SK-N-SH (cell line): ENCODE measurements around the gene POLR2C. TPM values are rescaled to one million over a fixed set of nuclear protein-coding genes. Genes with fewer than 3 reads are reported as not detected.

Experiments used
- CTCF ChIA-PET: fragments of 300-600, 350-600 bp; formaldehyde crosslinking; extraction: SDS; loops from one replicate; lab custom pipeline; 2021; lab: Yijun Ruan, JAX
- POLR2A ChIA-PET: fragments of 350-600 bp; sonication (Branson Sonifier 250); formaldehyde crosslinking; extraction: SDS; loops from one replicate; lab custom pipeline; 2020; ENCODE audit warnings: antibody characterized with exemption, inconsistent platforms; lab: Yijun Ruan, JAX
- DNase-seq: peaks from one replicate; pipeline ENCODE4 v3.0.0; 2012
- H2AFZ ChIP-seq: fragments of 200-600 bp; sonication (generic); 2 replicates; pipeline ENCODE4 v1.8.1; 2016; ENCODE audit warnings: antibody characterized with exemption, mild to moderate bottlenecking, low read depth
- H3F3A ChIP-seq: fragments of 200-600 bp; sonication (generic); replicated peaks from 2 replicates; pipeline ENCODE3; 2016; ENCODE audit warnings: antibody characterized with exemption, mild to moderate bottlenecking; ENCODE audit not compliant: insufficient read depth
- H3K27ac ChIP-seq, 2 experiments: fragments of 200-500 bp in 1 of 2; fragments of 200-600 bp in 1 of 2; sonication (Bioruptor generic) in 1 of 2; sonication (generic), shearing (Covaris generic) in 1 of 2; 2 replicates each; pipeline versions ENCODE4 v1.5.1 to v1.6.1; 2014 to 2016; ENCODE audit warnings: low read depth in 2 of 2, inconsistent platforms in 1 of 2, low read length in 1 of 2, mild to moderate bottlenecking in 1 of 2, mixed read lengths in 1 of 2
- H3K27me3 ChIP-seq: fragments of 200-600 bp; sonication (generic), shearing (Covaris generic); 2 replicates; pipeline ENCODE4 v1.6.1; 2016; ENCODE audit warnings: mixed run types; ENCODE audit not compliant: insufficient read depth
- H3K36me3 ChIP-seq, 2 experiments: fragments of 200-500 bp in 1 of 2; fragments of 200-600 bp in 1 of 2; sonication (Bioruptor generic) in 1 of 2; sonication (generic) in 1 of 2; replicated peaks in 1 of 2; 2 replicates each; pipeline versions ENCODE3 to v1.5.1; 2014 to 2016; ENCODE audit warnings: low read length in 1 of 2, mild to moderate bottlenecking in 1 of 2; ENCODE audit not compliant: insufficient read depth in 2 of 2, control insufficient read depth in 1 of 2
- H3K4me1 ChIP-seq, 2 experiments: fragments of 200-500 bp in 1 of 2; fragments of 200-600 bp in 1 of 2; sonication (Bioruptor generic) in 1 of 2; sonication (generic), shearing (Covaris generic) in 1 of 2; 2 replicates each; pipeline versions ENCODE4 v1.5.1 to v1.6.1; 2014 to 2016; ENCODE audit warnings: low read depth in 1 of 2, low read length in 1 of 2, mixed run types in 1 of 2; ENCODE audit not compliant: insufficient read depth in 2 of 2, control insufficient read depth in 1 of 2
- H3K4me2 ChIP-seq: fragments of 200-600 bp; sonication (generic), shearing (Covaris generic); 2 replicates; pipeline ENCODE4 v1.6.1; 2017; ENCODE audit warnings: mixed run types
- H3K4me3 ChIP-seq, 2 experiments: fragments of 200-500 bp in 1 of 2; fragments of 200-600 bp in 1 of 2; sonication (Bioruptor generic) in 1 of 2; sonication (generic), shearing (Covaris generic) in 1 of 2; 2 replicates each; pipeline versions ENCODE4 v1.5.1 to v1.8.1; 2014 to 2016; ENCODE audit warnings: low read depth in 2 of 2, inconsistent platforms in 1 of 2, low read length in 1 of 2, mild to moderate bottlenecking in 1 of 2, mixed read lengths in 1 of 2, moderate library complexity in 1 of 2
- H3K79me2 ChIP-seq: fragments of 200-600 bp; sonication (generic); 2 replicates; pipeline ENCODE4 v1.8.1; 2017; ENCODE audit warnings: mild to moderate bottlenecking; ENCODE audit not compliant: insufficient read depth
- H3K9ac ChIP-seq: fragments of 200-600 bp; sonication (generic); 2 replicates; pipeline ENCODE4 v1.6.1; 2017; ENCODE audit warnings: mixed run types
- H3K9me2 ChIP-seq: fragments of 200-600 bp; sonication (generic); 2 replicates; pipeline ENCODE4 v1.6.1; 2017; ENCODE audit warnings: mixed run types
- H3K9me3 ChIP-seq: fragments of 200-600 bp; sonication (generic); 2 replicates; pipeline ENCODE4 v1.6.1; 2017; ENCODE audit warnings: mixed run types, mild to moderate bottlenecking, moderate library complexity
- H4K20me1 ChIP-seq: fragments of 200-600 bp; sonication (generic); 2 replicates; pipeline ENCODE4 v1.6.1; 2017; ENCODE audit warnings: mild to moderate bottlenecking, mixed run types; ENCODE audit not compliant: insufficient read depth
- CHD2 ChIP-seq: fragments of 150-350 bp; IDR thresholded peaks from 2 replicates; pipeline ENCODE4 v1.6.1; 2018; ENCODE audit warnings: low read length; ENCODE audit not compliant: partially characterized antibody
- ELF1 ChIP-seq: IDR thresholded peaks from 2 replicates; pipeline ENCODE4 v1.4.0; 2012
- FOSL2 ChIP-seq: IDR thresholded peaks from 2 replicates; pipeline ENCODE4 v1.4.0; 2012; ENCODE audit warnings: low read depth, mild to moderate bottlenecking, moderate library complexity, borderline replicate concordance
- FOXJ3 ChIP-seq: sonication (generic); formaldehyde crosslinking; IDR thresholded peaks from 2 replicates; pipeline ENCODE4 v1.5.1; 2020; ENCODE audit warnings: mild to moderate bottlenecking, missing genetic modification reagents
- GATA2 ChIP-seq: sonication (generic); formaldehyde crosslinking; IDR thresholded peaks from 2 replicates; pipeline ENCODE4 v1.5.0; 2020; ENCODE audit warnings: mild to moderate bottlenecking, missing genetic modification reagents
- MXI1 ChIP-seq: IDR thresholded peaks from 2 replicates; pipeline ENCODE4 v1.6.1; 2012; ENCODE audit warnings: mild to moderate bottlenecking, low read depth, low read length, improper control_type of control experiment
- NFIC ChIP-seq: IDR thresholded peaks from 2 replicates; pipeline ENCODE4 v1.4.0; 2012; ENCODE audit warnings: borderline replicate concordance
- POLR2AphosphoS5 ChIP-seq: IDR thresholded peaks from 2 replicates; pipeline ENCODE4 v1.6.1; 2012; ENCODE audit warnings: low read depth, low read length
- RCOR1 ChIP-seq: fragments of 150-350 bp; IDR thresholded peaks from 2 replicates; pipeline ENCODE4 v1.6.1; 2017; ENCODE audit warnings: antibody characterized with exemption, low read length
- SMC3 ChIP-seq: IDR thresholded peaks from 2 replicates; pipeline ENCODE4 v1.6.1; 2012; ENCODE audit warnings: low read depth, low read length, improper control_type of control experiment
- TAF1 ChIP-seq: IDR thresholded peaks from 2 replicates; pipeline ENCODE4 v1.6.1; 2012; ENCODE audit warnings: low read depth, mild to moderate bottlenecking, low read length, moderate library complexity, borderline replicate concordance
- WGBS: methylation state at CpG from one replicate; pipeline ENCODE4 v1.1.6; 2017; ENCODE audit warnings: low lambda C conversion rate; 5-methylcytosine and 5-hydroxymethylcytosine counted together
- polyA plus RNA-seq, 3 experiments: library from polyadenylated mRNA; depleted of rRNA; stranded (reverse); fragments of >200 nt; gene quantifications; 2 replicates each; pipeline ENCODE4 v1.2.3, GENCODE V29; 2012
- TF ChIP-seq, protein P1 (sequence below): fragments of 150-350 bp; IDR thresholded peaks from 2 replicates; pipeline ENCODE4 v1.6.1; 2016; ENCODE audit warnings: mild to moderate bottlenecking, low read depth, low read length
- TF ChIP-seq, protein P2 (sequence below): IDR thresholded peaks from 2 replicates; pipeline ENCODE4 v1.4.0; 2012; ENCODE audit warnings: low read depth
- TF ChIP-seq, protein P3 (sequence below): IDR thresholded peaks from 2 replicates; pipeline ENCODE4 v1.4.0; 2012; ENCODE audit warnings: low read depth, borderline replicate concordance

Gene POLR2C
- polyA plus RNA-seq, 1 of the 3 experiments (the other 2 are of a cell fraction), result 160 TPM

DNA sequence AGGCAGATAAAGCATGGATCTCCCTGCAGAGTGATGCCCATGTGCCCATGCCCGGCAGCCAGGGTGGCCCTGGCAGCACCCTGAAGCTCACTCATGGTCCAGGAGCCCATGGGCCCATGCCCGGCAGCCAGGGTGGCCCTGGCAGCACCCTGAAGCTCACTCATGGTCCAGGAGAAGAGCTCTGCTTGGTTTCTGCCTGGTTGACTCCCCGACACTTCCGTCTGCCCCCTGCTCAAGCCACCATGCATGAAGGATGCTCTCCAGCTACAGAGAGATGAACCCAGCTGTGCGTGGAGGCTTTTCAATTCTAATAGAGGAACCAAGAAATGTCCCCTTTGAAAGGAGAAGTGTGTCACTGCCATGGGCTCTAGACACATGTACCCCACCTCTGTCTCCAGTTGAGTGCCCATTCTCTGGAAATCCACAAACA, 49.2 kb upstream of the POLR2C start (continued):
- no peak for TF ChIP-seq NFIC

DNA sequence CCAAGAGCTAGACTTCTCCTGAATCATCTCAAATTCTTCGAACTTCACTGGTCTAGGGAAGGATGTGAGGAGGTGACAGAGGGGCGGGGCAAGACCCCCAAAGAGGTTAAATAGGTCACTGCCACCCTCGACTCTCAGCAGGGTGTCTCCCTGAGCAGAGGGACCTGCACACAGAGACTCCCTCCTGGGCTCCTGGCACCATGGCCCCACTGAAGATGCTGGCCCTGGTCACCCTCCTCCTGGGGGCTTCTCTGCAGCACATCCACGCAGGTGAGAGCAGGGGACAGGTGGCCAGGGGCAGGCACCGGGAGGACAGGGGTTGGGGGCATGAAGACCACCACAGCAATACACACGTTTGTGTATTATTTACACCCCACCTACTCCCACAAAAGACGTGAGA, 48.7 kb upstream of the POLR2C start:
- Histone ChIP-seq H2AFZ (no peak overlapping the region), H3F3A (peaks cover 4% of the 10 kb centered on the region), H3K9me2 (no peaks in the 10 kb centered on the region), H3K4me3 (no peak overlapping the region), H3K4me1 (peaks cover 0 to 41% of the 10 kb centered on the region in 2 experiments; a peak in 1 of 4 replicates), H3K79me2 (no peaks in the 10 kb centered on the region), H3K9me3 (no peaks in the 10 kb centered on the region), H3K4me2 (no peak overlapping the region), H3K27me3 (no peaks in the 10 kb centered on the region), H4K20me1 (no peaks in the 10 kb centered on the region), H3K27ac (no peak overlapping the region), H3K36me3 (no peaks in the 10 kb centered on the region), H3K9ac (no peak overlapping the region)
- 60% methylated on average over 7 of the region's 7 CpGs for WGBS
- ChIA-PET CTCF (interaction anchor here (1.4 to 17.3 kb wide), 3 partner anchors 22 to 112 kb away, joined by 3 to 544 read pairs (median 5); no protein-coding TSS in a partner anchor), POLR2A (interaction anchor here (0.6 kb wide), 3 partner anchors 11 to 133 kb away, joined by 3 to 4 read pairs (median 3); no protein-coding TSS in a partner anchor)
- DNase-seq, result no peak
- TF ChIP-seq CHD2 (no peak), FOXJ3 (no peak), ELF1 (no peak)
- TF ChIP-seq, protein P1, sequence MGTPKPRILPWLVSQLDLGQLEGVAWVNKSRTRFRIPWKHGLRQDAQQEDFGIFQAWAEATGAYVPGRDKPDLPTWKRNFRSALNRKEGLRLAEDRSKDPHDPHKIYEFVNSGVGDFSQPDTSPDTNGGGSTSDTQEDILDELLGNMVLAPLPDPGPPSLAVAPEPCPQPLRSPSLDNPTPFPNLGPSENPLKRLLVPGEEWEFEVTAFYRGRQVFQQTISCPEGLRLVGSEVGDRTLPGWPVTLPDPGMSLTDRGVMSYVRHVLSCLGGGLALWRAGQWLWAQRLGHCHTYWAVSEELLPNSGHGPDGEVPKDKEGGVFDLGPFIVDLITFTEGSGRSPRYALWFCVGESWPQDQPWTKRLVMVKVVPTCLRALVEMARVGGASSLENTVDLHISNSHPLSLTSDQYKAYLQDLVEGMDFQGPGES, result no peak

DNA sequence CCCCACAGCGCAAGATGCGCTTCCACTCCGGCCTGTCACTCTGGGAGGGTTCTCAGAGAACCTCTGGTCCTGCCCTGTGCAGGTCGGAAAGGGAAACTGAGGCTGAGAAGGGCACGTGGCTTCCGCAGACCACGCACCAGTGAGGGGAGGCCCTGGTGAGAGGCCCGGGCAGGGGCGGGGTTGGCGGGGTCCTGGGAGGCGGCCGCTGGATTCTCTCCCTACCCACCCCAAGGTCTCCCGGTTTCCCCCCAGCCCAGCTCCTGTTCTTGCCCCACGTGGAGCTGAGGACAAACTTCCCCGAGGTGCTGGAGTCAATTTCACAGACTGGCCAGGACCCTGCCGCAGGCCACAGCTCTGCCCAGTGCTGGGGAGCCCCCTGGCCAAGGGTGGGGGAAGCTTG, 46.4 kb upstream of the POLR2C start:
- no peak overlapping the region for H3K27ac ChIP-seq
- H3K4me3 ChIP-seq, result no peak overlapping the region
- peaks cover 4% of the 10 kb centered on the region for H3F3A ChIP-seq
- TF ChIP-seq, protein P2, sequence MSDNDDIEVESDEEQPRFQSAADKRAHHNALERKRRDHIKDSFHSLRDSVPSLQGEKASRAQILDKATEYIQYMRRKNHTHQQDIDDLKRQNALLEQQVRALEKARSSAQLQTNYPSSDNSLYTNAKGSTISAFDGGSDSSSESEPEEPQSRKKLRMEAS, result no peak
- TF ChIP-seq FOSL2 (no peak), TAF1 (no peak), POLR2AphosphoS5 (no peak), RCOR1 (no peak), SMC3 (no peak), MXI1 (no peak), FOXJ3 (no peak), ELF1 (no peak), GATA2 (CRISPR knock-in tag) (no peak)
- TF ChIP-seq, protein P3, sequence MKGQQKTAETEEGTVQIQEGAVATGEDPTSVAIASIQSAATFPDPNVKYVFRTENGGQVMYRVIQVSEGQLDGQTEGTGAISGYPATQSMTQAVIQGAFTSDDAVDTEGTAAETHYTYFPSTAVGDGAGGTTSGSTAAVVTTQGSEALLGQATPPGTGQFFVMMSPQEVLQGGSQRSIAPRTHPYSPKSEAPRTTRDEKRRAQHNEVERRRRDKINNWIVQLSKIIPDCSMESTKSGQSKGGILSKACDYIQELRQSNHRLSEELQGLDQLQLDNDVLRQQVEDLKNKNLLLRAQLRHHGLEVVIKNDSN, result no peak
- TF ChIP-seq, all 33 proteins: peak for 0
- POLR2A ChIA-PET, result interaction anchor here (0.6 to 2.0 kb wide), 8 partner anchors 16 to 230 kb away, joined by 3 to 12 read pairs (median 4); partner anchors contain the start of genes ARL2BP, CX3CL1, PSME3IP1 and RSPRY1
- H3K79me2 ChIP-seq, result no peaks in the 10 kb centered on the region
- H4K20me1 ChIP-seq, result no peaks in the 10 kb centered on the region
- H3K9ac ChIP-seq, result no peak overlapping the region
- no peaks in the 10 kb centered on the region for H3K9me3 ChIP-seq
- peaks cover 0 to 37% of the 10 kb centered on the region in 2 experiments; a peak in 2 of 4 replicates for H3K4me1 ChIP-seq
- DNase-seq, result no peak
- no peak overlapping the region for H2AFZ ChIP-seq
- no peak overlapping the region for H3K4me2 ChIP-seq
- 98% methylated on average over 12 of the region's 16 CpGs for WGBS
- no peaks in the 10 kb centered on the region for H3K36me3 ChIP-seq
- no peaks in the 10 kb centered on the region for H3K9me2 ChIP-seq
- CTCF ChIA-PET, result interaction anchor here (0.6 to 17.3 kb wide), 31 partner anchors 10 to 385 kb away, joined by 3 to 544 read pairs (median 5); partner anchors contain the start of genes CCL17, CCL22, CIAPIN1 and COQ9
- H3K27me3 ChIP-seq, result no peaks in the 10 kb centered on the region
